ENCODE results near the gene LITAF.

Gene LITAF

GRCh38 chr16:11547118-11547916, 39.4 kb downstream of the LITAF start:
- no peak for DNase-seq

GRCh38 chr16:11546608-11547061, 40.1 kb downstream of the LITAF start:
- no peak for DNase-seq

- no peak for DNase-seq
These were observed 42.9 kb downstream of the LITAF start for GRCh38 chr16:11543661-11544393.

GRCh38 chr16:11542069-11542744, 44.5 kb downstream of the LITAF start:
- DNase-seq = no peak

- DNase-seq = no peak
These were observed 47.1 kb downstream of the LITAF start for GRCh38 chr16:11539641-11540050.

- DNase-seq = no peak
These were observed 47.8 kb downstream of the LITAF start for GRCh38 chr16:11538880-11539279.

- DNase-seq = no peak
These were observed 50.4 kb downstream of the LITAF start for GRCh38 chr16:11536104-11536866.

- DNase-seq = no peak
These were observed 51.2 kb downstream of the LITAF start for GRCh38 chr16:11535494-11535893.

GRCh38 chr16:11534262-11534661, 52.5 kb downstream of the LITAF start:
- DNase-seq = no peak

- DNase-seq = no peak
These were observed 53.1 kb downstream of the LITAF start for GRCh38 chr16:11533588-11533987.

GRCh38 chr16:11530171-11530940, 56.4 kb downstream of the LITAF start:
- no peak for DNase-seq

- no peak for DNase-seq
These were observed 57.4 kb downstream of the LITAF start for GRCh38 chr16:11529285-11529684.

- DNase-seq = no peak
These were observed 58.7 kb downstream of the LITAF start for GRCh38 chr16:11528053-11528452.

GRCh38 chr16:11526655-11527350, 59.9 kb downstream of the LITAF start:
- no peak for DNase-seq

- no peak for DNase-seq
These were observed 62.5 kb downstream of the LITAF start for GRCh38 chr16:11524098-11524760.

- no peak for DNase-seq
These were observed 65.7 kb downstream of the LITAF start for GRCh38 chr16:11521055-11521454.

GRCh38 chr16:11520442-11520841, 66.3 kb downstream of the LITAF start:
- DNase-seq = no peak

GRCh38 chr16:11517961-11518360, 68.8 kb downstream of the LITAF start:
- no peak for DNase-seq

GRCh38 chr16:11515540-11516430, 70.9 kb downstream of the LITAF start:
- DNase-seq = no peak

- DNase-seq = no peak
These were observed 72.4 kb downstream of the LITAF start for GRCh38 chr16:11514283-11514682.

Data from stimulated activated CD8-positive, alpha-beta memory T cell treated with anti-CD3 and anti-CD28 coated beads, Interleukin-4, amount 100 ng/mL, for 48 hours (primary cell).